8988T (cell line): ENCODE results near the gene VENTX.
"Not testable (repeated sequence)": the region's sequence is repeated elsewhere in the genome, so short reads cannot be mapped to it uniquely, and the experiment has no call there.

Experiments
- DNase-seq: peaks from one replicate; pipeline ENCODE4 v3.0.0; 2011

The VENTX gene

DNA sequence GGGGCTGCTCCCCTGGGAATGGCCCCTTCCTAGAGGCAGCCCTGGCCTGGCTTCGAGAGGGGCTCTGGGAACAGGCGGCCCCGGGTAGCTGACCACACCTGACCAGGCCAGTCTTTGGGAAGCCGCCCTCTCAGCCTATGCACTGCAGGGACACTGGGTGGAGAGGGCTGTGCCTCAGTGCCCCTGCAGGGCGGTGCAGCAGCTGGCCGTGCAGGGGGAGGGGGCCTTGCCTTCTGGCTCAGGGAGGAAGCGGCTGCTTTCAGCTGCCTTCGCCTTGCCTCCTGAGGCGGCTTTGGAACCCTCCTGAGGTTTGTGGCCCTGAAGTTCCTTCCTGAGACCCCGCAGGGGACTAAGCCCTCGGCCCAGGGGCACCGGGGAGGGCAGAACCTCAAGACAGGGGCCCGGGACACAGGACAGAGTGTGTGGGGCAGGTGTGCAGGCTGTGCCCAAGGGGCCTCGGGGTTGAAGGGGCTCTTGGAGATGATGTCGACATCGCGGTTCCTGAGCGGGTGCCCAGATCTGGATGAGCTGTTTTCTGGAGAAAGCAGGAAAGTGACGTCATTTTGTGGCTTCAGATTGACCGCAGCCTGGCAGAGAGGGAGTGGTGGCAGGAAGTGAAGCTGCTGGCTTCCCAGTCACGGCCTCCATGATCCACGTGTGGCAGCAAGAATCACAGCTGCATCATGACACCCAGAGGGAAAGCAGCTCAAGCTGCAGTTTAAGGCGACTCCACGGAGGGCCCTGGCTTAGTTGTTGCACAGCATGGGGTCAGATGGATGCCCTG is 21.4 kb downstream of the VENTX start:
- DNase-seq: peak; percentile 91

DNA sequence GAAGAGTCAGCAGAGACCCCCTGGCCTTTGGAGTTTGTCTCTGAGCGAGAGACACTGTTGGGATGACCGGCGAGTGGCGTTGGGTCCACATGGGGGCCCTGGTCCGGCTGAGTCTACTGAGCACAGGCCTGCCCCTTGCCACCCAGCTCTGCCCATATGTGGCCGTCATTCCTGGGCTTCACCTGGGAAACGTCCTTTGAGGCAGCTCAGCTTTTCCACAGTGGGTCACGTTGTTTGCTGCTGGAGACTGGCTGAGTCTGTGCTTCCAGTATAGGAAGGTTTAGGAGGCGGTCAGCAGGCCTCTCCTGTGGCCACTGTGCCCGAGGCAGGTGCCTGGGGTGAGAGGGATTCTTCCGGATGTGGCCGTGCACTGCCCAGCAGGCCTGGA is 21.9 kb downstream of the VENTX start:
- DNase-seq: no peak

DNA sequence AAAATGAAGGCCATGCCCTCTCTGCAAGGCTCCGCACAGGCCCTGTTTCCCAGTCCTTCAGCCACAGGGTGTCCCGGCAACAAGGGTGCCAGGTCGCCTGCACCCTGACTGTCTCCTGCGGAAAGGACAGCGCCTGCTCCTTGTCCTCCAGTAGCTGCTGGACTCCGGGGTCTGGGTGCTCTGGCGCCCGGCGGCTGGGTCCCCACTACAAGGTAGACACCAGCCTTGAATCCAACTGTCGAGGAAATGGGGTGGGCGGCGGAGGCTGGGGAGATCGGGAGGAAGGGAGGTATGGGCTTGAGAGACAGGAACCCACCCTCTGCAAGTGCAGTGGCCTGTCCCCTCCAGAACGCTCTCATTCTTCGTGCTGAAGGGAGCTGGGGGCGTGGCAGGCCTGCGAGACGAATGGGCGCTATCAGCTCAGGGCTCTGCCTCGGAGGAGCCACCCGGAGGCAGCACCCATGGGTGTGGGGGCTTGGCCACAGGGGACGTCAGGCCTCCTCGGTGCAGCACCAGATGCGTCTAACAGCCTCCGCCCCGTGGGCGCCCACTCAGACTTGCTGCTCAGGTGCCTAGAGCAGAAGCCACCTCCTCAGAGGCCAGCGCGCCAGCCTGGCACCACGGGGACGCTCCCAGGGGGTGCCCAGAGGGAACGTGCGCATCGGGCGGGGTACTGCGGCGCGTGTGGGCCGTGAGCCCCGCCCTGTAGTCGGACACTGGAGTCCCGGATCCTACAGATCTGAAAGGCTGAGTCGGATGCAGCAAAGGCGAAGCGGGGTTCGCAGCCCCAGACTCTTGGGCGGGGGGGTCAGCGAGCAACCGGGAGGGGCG is 23.5 kb downstream of the VENTX start:
- peak; percentile 86 for DNase-seq

DNA sequence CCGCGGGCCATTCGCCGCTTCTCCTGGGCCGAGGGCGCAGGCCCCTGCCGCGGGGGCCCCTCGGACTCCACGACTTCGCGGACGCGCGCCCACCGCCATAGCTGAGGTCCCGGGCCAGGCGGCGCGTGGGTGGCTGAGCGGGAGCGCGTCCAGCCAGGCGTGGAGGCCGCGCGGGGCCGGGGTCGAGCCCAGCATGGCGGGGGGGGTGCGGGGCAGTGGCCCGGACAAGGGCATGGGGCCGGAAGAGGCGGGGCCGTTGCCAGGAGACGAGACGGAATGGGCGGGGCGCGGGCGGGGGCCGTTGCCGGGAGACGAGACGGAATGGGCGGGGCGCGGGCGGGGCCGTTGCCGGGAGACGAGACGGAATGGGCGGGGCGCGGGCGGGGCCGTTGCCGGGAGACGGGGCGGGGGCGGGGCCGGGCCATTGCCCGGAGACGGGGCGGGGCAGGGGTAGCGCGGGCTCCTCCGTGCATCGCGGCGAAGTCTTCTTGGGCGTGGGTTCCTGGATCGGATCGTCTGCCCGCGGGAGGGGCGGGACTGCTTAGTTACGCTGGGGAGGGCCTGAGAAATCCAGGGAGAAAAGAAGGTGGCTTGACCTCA is 24.2 kb downstream of the VENTX start:
- peak; percentile 90 for DNase-seq

DNA sequence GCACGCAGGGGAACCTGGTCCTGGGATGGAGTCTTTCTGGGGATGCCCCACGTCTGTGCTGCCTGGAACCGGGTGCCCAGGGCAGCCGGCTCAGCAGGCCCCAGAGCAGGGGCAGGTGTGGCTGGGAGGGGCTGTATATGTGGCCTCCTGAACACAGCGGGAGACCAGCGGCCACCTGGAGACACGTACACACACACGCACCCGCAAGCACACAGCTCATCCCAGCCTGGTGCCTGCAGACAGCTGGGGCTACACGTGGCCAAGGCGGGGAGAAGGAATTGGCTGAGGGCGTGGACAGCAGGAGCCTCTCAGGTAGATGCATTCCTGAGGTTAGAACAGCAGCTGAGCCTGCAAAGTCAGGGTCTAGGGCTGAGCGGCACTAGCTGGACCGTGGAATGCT is 25.0 kb downstream of the VENTX start:
- DNase-seq: no peak

DNA sequence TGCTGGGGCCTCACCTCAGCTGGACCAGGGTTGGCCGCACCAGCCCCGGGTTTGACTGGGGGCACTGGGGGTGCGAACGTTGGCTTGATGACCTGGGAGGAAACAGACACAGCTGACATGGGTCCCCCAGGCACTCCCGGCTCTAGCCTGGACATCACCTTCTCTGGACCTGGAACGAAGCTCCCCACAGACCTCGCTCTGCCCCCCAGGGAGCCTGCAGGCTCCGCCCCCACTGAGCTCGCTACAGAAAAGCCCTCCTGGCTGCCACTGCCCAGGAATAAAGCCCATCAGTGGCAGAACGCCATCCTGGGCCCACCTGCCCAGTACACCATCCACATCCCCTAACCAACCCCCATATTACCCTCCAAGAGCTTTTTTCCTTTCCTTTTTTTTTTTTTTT is 26.0 kb downstream of the VENTX start:
- DNase-seq: no peak

DNA sequence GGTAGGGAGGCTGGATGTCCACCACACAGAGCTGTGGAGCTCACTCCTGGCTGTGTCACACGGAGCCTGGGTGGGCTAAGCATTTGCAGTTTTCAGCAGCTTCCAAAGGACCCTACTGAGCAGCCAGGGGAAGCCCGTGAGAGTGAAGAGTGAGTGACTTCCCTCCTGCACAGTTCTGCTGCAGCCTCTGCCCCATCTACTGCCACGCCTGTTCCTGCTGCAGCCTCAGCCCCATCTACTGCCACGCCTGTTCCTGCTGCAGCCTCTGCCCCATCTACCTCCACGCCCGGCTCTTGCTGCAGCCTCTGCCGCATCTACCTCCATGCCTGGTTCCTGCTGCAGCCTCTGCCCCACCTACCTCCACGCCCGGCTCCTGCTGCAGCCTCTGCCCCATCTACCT is 26.8 kb downstream of the VENTX start:
- no peak for DNase-seq

DNA sequence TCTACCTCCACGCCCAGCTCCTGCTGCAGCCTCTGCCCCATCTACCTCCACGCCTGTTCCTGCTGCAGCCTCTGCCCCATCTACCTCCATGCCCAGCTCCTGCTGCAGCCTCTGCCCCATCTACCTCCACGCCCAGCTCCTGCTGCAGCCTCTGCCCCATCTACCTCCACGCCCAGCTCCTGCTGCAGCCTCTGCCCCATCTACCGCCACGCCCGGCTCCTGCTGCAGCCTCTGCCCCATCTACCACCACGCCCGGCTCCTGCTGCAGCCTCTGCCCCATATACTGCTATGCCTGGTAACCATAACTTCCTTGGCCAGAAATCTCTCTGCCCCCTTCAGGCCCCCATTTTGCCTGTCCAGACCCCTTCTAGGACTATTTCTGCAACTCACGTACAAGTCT is 27.4 kb downstream of the VENTX start:
- not testable (repeated sequence) for DNase-seq

DNA sequence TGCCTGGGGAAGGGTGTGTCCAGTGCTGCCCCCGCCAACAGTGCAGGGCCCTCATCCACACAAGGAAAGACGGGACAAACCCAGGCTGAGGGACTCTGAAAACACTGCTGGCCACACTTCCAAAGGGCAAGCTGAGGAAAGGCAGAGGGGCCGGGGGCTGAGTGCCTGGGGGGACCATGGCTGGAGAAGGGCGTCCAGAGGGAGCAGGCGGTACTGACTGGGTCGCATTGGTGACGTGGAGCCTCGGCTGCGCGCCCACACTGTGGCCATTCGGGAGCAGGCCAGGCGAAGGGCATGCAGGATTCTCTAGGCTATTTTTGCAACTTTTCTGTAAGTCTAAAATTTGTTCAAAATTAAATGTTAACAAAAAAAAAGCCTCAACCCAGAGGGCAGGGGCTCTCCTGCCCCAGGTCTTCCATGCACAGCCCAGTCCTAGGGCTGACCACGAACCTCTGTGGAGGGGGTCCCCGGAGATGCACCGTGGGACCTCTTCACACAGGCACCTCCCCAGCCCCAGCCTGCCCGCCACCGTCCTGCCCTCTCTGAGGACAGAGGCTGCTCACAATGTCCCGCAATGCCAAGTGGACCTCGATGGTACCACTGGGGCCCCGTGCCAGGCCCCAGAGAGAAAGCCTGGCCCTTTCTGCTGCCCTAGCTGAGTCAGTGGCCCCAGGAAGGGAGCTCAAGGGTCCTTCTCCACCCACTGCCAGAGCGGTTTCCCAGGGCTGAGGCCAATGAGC is 28.6 kb downstream of the VENTX start:
- no peak for DNase-seq

DNA sequence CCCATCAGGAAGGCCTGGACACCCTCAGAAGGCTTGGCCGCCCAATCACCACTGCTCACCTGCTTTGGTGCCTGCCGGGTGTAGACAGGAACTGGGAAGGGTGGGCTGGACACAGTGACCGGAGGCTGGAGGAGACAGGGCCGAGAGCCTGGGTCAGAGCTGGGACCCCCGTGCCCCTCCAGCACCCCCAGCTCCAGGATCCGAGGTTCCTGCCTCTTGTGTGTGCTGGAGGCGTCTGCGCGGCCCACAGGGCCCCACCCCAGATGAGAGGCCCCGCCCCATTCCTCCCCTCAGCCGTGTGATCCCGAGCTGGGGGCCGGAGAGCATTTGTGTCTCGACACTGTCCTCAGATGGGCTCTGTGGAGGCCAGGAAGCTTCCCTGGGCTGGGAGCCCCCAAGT is 29.6 kb downstream of the VENTX start:
- DNase-seq: no peak

DNA sequence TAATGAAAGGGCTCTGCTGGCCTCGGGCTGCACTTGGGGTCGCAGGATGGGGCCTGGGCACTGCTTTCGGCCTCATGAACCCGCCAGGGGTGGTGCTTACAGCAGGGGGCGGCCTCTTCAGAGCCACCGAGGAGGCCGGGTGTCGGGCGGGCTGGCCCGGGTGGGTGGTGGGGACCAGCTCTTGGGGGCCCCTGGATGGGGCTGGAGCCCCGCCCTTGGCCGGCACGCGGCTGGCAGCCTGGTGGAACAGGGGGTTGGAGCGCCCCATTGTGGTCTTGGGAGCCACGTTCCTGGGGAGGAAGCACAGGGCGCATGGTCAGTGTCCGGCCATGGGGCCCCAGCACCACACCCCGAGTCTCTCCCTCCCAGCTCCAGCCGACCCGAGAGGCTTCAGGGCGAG is 30.2 kb downstream of the VENTX start:
- DNase-seq: no peak

DNA sequence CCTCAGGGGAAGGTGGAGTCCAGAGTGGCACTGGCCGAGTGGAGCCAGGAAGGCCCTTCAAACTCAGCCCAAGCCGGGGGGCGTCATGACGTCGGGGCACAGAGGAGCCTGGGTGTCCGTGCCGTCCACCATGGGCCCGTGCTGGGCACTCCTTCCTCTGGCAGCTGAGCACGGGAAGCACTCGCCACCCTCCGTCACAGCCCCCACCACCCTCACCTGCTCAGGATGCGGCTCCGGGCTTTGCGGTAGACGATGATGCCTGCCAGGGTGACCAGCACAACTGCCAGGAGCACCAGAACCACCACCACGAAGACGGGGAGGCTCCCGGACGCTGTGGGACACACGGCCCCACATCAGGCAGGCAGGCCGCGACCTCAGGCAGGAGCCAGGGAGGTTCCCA is 30.9 kb downstream of the VENTX start:
- no peak for DNase-seq

DNA sequence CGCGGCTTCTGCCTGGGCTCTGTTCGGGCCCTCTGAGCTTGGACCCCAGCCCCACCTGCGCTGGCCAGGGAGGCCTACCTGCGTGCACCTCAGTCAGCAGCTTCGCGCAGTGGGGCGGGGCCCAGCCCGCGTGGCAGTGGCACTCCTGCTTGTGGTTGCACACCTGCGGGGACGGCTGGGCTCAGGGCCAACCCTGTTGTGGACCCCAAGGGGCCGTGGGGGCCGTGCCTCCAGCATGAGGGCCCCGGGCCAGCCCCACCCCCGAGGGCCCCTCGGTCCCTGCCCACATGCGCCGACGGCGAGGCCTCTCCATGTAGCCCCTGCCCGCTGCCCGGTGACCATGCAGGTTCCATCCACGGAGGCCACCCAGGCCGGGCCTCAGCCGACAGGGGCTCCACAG is 31.7 kb downstream of the VENTX start:
- no peak for DNase-seq

DNA sequence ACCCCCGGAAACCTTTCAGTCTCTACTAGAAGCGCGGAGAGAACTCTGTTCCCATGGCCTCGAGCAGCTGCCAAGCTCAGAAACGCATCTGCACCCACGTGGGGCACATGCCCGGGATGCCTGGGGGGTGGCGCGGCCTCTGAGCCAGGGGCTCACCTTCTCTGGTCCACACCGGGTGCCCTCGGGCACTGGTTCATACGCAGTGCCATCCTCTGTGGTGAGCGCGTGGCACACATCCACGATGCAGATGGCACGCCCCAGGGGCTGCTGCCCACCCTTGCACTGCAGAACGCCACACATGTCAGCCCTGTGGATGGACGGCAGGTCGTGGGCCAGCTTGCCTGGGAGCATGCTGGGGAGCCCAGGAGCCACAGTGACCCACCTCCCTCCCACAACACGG is 32.5 kb downstream of the VENTX start:
- DNase-seq: no peak

DNA sequence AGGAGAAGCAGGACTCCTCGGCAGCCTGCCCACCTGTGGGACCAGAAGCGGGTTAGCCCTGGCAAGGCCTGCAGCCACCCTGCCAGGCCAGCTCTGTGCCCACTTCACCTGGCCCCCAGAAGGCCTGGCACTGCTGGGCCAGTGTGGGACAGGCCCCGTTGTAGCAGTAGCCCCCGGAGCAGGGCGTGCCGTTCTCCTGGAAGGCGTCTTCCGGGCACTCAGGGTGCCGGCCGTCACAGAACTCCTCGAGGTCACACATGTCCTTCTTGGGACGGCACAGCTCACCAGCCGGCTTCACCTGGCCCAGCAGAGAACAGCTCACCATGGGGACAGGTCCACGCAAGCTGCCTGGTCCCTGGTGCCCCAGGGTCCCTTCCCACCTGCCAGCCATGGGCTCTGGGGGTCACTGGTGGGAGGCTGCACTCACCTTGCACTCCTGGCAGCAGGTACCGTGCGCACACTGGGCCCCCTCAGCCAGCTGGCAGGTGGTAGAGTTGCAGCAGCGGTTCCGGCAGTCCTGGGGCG is 33.2 kb downstream of the VENTX start:
- no peak for DNase-seq

DNA sequence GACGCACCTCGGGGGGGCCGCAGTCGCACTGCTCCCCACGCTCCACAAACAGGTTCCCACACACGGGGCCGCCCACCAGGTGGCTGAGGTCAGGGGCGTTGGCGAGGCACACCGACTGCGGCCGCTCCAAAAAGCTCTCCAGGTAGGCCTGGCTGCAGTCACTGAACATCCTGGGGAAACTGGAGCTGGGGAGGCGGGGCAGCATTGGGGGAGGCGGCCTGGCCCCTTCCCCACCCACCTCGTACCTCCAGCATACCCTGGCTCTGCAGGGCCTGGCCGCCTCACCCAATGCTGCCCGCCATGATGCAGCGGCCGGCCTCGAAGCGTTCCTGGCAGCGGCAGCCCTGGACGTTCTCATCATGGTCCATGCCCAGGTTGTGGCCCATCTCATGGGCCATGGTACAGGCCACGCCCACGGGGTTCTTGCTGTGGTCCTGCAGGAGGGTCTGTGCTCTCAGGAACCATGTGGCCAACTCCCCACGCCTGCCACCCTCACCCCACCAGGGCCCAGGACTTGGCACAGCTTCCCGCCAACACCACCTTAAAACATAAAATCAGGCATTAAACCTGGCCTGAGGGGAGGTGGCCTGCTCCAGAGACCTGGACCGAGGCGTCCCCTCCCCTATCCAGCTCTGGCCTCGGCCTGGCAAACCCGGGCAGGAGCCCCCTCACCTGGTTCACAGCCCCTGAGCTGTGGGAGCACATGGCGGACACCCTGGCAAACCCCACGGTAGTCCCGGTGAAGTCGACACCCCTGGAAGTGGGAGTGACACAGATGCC is 34.1 kb downstream of the VENTX start:
- DNase-seq: no peak

DNA sequence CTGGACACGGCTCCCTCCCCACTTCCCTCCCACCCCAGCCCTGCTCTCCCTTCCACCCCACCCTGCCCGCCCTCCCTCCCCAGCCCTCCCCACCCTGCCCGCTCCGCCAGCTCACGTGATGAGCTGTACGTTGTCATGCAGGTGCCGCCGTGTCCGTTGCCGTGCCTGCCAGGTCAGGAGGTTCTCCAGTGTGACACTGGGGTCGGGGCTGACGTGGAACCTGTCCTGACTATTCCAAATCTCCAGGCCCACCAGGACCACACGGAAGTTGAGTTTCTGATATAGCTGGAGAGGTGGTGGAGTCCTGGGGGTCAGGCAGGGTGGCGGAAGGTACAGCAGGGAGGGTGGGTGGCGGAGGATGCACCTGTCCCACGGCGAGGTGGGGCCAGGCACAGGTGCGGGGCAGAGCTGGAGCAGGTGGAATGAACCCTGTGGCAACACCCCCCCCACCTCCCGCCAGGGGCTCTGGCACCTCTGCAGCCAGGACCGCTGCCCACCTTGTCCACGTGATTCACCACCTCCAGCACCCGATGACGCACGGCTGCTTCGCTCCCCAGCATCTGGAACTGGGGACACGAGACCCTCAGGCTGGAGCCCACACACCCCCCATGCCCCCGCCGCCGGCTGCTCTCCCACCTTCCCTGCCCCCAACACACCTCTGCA is 34.8 kb downstream of the VENTX start:
- DNase-seq: no peak

DNA sequence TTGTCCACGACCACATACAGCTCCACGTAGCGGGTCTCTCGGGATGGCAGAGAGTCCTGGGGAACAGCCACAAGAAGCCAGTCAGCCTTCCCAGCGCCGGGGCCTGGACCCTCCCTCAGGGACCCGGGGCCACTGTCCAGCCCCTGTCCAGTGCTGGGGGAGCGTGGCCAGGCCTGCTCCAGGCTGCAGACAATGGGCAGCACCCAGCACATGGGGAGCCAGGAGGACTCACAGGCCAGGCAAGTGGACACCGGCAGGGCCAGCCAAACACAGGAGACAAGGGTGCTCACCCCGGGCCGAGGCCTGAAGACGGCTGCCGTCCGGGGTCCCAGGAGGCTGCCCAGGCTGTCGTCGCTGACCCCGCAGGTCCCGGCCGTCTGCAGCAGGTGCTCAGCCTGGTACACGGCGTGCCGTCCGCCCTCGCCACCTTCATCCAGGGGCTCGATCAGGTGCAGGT is 35.3 kb downstream of the VENTX start:
- no peak for DNase-seq

DNA sequence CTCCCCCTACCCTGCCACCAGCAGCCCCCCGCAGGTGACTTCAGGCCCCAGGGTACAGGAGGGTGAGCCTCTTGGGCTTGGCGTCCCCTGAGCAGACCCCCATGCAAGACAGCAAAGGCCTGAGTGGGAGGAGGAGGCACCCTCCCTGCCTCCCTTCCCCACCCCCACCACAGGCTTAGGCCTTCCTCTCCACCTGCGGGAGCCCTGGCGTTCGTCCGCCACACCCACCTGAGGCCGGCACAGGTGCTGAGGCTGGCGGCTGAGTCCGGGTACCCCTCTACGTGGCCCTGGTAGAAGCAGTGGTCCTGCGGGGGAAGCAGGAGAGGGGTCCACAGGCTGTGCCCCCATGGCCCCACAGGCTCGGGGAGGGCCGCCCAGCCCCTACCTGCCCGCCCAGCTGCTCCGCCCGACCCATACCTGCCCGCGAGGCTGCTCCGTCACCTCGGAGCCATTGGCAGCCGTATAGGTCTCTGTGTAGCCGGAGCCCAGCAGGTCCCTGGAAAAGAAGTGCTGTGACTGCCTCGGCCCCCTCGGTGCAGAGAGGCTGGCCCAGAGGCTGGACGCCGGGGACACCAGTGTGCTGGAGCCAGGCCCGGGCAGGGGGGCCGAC is 36.0 kb downstream of the VENTX start:
- DNase-seq: no peak

DNA sequence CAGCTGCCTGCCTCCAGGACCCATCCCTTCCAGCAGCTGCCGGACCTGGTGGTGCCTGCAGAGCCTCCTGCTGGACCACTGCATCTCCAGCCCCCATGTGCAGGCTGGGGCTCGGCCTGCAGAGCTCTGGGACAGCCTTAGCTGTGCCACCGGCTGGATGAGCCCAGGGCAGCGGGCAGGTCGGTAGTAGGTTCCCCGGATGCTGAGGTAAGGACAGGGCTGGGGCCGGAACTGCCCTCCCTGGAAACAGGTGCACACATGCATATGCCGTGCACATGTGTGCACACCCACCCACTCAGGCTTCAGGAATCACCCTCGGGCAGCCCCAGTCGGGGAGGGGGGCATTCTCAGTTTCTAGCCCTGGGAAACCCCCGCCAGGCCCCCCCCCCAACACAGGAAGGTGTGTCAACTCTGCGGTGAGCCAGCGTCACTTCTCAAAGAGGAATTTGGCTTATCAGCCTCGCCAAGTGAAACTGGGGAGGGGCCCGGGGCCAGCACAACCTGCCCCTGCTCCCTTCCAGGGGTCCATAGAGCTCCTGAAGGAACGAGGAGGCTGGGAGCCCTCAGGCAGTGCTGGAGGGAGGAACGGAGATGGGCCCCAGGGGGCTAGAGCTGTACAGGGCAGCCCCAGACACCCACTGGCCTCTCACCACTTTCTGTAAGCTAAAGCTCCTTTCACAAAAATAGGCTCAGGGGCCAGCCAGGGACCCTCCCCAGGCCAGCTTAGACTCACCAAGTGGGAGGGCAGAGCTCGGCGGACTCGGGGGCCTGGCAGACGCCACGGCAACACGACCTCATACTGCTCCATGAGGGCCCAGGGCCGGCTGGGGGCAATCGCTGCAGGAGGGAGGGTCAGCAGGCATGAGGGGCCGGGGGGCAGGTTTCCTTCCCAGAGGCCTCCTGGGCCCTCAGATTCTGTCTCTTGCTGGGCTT is 37.4 kb downstream of the VENTX start:
- DNase-seq: peak; percentile 94
